GM19438 (cell line): ENCODE measurements around the gene SAMMSON.

Experiments
- ATAC-seq: cut with Tn5 transposase; IDR thresholded peaks from one replicate; pipeline ENCODE4 v1.9.1; 2021; ENCODE audit warnings: low read depth; ENCODE audit not compliant: unreplicated experiment

SAMMSON gene

GRCh38 chr3:69999140-70000027, at the start of gene SAMMSON:
Gene SAMMSON (plus strand): TSS chr3:69999733.
- ATAC-seq = no peak

- ATAC-seq = no peak
These were observed 47.9 kb upstream of the SAMMSON start for GRCh38 chr3:69951616-69952015.

DNA sequence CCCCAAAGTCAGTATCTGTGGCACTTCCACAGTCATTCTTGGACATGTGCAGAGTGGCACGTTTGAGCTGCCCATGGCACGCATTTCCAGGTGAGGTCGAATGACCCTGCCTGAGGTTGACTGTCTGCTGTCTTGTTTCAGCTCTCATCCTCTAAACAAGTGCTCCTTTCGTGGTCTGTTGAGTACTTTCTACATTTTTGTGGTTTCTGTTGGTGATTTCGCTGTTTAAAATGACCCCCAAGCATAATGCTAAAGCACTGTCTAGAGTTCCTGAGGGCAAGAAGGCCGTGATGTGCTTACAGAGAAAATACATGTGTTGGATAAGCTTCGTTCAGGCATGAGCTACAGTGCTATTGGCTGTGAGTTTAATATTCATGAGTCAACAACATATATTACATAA, 40.0 kb upstream of the SAMMSON start:
- no peak for ATAC-seq

GRCh38 chr3:69961706-69962439, 37.7 kb upstream of the SAMMSON start:
- no peak for ATAC-seq

- ATAC-seq = no peak
These were observed 35.9 kb upstream of the SAMMSON start for GRCh38 chr3:69963643-69964042.

GRCh38 chr3:69967156-69967555, 32.4 kb upstream of the SAMMSON start:
- ATAC-seq = no peak

DNA sequence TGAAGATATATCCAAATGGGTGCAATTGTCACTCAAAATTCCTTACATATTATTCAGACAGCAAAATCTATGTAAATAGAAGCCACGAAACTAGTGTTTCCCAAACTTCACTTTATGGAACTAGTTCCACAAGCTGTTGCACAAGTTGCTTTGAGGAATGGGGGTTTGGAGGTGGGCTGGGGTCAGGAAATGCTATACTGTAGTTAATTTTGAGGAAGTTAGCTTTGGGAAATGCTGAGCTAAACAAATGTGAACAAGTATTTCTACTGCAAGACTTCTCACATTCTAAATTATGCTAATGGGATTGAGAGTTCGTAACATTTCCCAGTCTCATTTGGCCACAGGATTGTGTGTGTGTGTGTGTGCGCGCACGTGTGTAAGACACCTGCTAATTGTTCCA, 28.7 kb upstream of the SAMMSON start:
- ATAC-seq = no peak

DNA sequence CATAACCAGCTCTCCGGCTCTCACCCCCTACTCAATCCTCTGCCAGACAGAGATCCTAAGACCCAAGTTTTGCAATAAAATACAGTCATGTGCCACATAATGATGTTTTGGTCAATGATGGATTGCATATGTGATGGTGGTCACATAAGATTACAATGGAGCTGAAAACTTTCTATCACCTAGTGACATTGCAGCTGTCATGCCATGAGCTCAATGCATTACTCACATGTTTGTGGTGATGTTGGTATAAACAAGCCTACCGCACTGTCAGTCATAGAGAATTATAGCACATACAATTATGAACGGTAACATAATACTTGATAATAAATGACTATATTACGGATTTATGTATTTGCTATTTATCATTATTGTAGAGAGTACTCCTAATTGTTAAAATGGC, 26.9 kb upstream of the SAMMSON start:
- no peak for ATAC-seq

DNA sequence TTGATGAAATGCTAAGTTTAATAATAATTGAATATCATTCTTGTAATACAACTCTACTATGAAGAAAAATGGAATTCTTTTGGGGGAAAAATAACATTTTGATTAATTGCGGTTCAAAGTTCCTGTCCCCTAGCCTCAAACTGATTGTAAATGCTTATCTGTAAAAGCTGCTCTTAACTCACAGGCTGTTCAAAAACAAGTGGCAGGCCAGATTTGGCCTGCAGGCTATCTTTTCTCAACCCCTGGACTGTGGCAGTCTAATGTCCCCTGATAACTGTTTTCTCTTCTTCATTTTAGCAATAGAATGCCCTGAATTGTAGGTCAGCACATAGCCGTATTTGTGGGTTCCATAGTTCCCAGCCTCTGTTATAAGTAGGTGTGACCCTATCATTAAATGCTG, 23.5 kb upstream of the SAMMSON start:
- ATAC-seq = no peak

GRCh38 chr3:69983546-69984265, 15.8 kb upstream of the SAMMSON start:
- no peak for ATAC-seq

GRCh38 chr3:69985266-69985665, 14.3 kb upstream of the SAMMSON start:
- ATAC-seq = no peak

DNA sequence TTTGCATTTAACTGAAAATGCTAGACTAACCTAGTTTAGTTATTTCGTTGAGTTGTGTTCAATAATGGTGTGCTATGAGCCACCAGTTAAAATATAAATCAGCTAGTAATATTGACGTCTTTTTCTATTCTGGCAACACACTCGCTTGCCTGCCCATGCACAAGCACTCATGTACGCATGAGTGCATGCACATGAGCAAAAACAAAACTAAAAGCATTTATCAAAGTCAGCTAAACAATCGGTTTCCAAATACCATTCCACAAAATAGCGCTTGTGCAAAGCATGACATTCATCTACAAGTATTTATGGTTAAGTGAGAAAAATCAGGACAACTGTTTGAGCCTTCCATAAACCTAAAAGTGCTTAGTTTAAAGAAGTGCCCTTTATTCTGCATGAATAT, 13.1 kb upstream of the SAMMSON start:
- ATAC-seq = no peak

DNA sequence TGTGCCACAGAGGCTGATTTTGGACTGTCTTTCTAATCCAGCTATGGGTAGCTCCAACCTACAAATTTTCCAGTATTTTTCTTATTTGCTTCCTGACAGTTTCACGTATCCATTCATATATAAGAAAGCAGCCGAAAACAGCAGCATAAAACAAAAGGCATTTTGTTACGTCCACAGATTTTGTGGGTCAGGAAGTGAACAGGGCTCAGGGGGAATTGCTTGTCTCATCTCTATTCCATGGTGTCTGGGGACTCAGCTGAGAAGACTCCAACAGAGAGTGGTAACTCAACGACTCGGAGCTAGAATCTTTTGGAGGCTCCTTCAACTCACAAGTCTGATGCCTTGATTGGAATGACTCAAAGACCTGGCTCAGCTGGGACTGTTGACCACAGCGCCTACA, 11.7 kb upstream of the SAMMSON start:
- ATAC-seq = no peak

- no peak for ATAC-seq
These were observed 5.8 kb upstream of the SAMMSON start for GRCh38 chr3:69993757-69994156.

DNA sequence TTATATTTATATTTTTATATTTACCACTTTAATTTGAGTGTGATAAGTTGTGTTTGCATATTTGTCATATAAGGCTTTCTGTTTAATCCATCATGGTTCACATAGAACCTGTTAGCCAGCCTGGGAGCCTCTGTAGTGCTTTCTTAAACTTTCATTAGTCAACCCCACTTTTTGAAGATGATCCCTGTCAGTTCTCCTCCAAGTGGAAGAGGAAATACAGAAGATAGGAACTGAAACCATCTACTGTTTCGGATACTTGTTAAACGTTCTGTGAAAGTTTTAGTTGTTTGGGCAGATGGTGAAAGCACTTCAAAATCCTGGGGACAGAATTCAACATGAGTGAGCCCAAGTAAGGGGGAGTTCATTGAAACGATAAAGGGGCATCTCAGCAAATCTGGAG, 4.6 kb upstream of the SAMMSON start:
- ATAC-seq = no peak

GRCh38 chr3:69997631-69998307, 1.8 kb upstream of the SAMMSON start:
- no peak for ATAC-seq

DNA sequence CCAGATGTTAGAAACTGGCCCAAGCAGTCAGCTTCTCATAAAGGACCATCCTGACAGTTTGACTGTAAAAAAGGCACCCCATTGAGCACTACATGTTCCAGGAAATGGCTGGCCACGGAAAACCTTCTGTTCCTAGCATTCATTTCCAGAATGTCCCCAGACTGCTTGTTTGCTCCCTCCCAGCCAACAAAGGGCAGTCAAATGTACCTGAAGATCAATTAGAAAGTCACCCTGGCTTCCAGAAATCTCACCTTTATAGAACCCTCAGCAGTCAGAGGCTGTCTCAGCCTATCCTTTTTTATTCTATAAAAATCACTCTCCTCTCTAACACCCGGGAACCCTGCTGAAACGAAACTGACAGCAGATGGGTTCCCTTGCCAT, 784 bp upstream of the SAMMSON start:
- no peak for ATAC-seq

- no peak for ATAC-seq
These were observed 486 bp downstream of the SAMMSON start for GRCh38 chr3:70000028-70000410.

DNA sequence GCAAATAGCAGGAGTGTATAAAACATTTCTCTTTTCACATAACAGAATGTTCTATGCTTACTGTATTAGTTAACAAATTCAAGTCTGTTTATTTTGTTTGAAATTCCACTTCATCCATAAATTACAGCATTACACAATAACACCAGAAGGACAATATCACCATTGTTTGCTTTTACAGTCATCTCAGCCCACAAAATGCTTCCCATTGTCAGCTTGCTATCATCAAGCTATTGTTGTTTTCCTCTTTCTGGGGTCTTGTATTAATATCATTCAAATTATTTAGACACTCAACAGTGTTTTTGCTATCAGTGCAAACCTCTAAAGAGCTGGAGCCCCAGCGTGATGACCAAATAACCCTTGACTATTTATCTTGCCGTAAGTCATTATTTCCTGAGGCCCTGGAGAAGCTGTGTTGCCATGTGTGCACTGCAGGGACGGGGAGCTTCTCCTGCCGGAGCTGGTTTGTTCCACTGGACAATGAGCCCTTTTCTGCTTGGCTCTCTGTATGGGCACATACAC, 1.1 kb downstream of the SAMMSON start:
- ATAC-seq = no peak

- no peak for ATAC-seq
These were observed 3.6 kb downstream of the SAMMSON start for GRCh38 chr3:70003119-70003518.

- ATAC-seq = no peak
These were observed 6.6 kb downstream of the SAMMSON start for GRCh38 chr3:70006089-70006488.
